Sciatic nerve (tissue), 2 donors: Measurements from ENCODE around the gene DAZAP2. TPM values are rescaled to one million over a fixed set of nuclear protein-coding genes. Genes with fewer than 3 reads are reported as not detected.
A peak's percentile ranks its signal among the peaks of the same experiment; 100 is the strongest.
"Not testable (repeated sequence)": the region's sequence is repeated elsewhere in the genome, so short reads cannot be mapped to it uniquely, and the experiment has no call there.

ENCODE experiments used
- ATAC-seq: fragments of 200-7000 bp; cut with Tn5 transposase; one replicate; pipeline ENCODE4 v1.9.1; 2020; ENCODE audit warnings: mild to moderate bottlenecking, moderate library complexity
- DNase-seq: peaks from one replicate; pipeline ENCODE4 v3.0.0-alpha.2; 2020; ENCODE audit warnings: low spot score
- intact Hi-C: fragments of 100-400 bp; cut with DNase I; formaldehyde crosslinking; loops from one replicate; pipeline ENCODE4 v1.14.2; 2022
- total RNA-seq: library from RNA; stranded (reverse); fragmentation: NEBNext Ultra II Directional; extraction: Animal tissue kit (Norgen Biotek cat#: 25700); gene quantifications from one replicate; pipeline ENCODE4 v1.2.1, GENCODE V29; 2021
- donor health status: DM: no; HTN: no; CAD: no.
- donor health status: DM: no; HTN: no; CAD: no.

Gene DAZAP2
- total RNA-seq, 1 donor from 2014 or later = 175 TPM

DNA sequence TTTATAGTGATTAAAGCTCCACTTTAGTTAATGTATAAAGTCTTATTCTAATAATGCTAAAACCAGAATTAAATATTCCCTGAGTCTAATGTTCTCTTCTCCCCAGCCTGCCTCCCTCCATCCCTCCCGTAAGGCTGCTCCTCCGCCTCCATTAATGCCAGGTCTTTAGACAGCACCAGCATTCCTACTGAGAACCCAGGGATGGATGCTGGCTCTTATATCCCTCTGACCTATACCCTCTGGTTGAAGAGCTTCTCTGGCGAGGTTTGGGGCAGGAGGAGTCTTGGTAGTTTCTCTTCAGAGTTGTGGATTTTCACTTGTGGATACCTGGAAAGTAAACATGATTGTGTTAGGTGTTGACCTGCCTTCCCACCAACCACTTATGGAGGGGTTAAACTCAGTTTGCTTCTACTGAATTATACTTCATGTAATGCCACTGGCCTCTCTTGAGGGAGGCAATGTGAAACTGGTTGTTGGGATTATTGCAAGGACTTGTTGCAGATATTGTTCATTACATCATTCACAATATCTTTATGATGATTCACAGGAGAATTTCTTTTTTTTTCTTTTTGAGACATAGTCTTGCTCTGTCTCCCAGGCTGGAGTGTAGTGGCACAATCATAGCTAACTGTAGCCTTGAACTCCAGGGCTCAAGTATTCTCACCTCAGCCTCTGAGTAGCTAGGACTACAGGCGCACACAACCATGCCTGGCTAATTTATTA is 42.7 kb downstream of the DAZAP2 start:
- intact Hi-C loops = no loop called here
- ATAC-seq = no peak
- no peak for DNase-seq

DNA sequence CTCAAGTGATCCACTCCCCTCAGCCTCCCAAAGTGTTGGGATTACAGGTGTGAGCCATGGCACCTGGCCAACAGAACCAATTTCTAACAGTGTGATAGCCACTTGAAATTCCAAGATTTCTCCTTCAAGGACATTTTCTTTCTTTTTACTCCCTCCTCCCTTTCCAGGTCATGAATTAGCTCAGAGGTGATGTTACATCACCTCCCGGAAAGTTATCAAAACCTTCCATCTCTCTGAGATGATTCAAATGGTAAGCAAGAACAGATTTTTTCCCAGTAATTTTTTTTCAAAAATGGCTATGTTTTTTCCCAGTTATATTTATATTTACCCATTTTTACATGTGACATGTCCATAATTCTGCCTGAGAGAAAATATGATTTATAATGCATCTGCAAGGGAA is 47.2 kb downstream of the DAZAP2 start:
- intact Hi-C loops = no loop called here
- ATAC-seq = no peak
- DNase-seq = no peak

DNA sequence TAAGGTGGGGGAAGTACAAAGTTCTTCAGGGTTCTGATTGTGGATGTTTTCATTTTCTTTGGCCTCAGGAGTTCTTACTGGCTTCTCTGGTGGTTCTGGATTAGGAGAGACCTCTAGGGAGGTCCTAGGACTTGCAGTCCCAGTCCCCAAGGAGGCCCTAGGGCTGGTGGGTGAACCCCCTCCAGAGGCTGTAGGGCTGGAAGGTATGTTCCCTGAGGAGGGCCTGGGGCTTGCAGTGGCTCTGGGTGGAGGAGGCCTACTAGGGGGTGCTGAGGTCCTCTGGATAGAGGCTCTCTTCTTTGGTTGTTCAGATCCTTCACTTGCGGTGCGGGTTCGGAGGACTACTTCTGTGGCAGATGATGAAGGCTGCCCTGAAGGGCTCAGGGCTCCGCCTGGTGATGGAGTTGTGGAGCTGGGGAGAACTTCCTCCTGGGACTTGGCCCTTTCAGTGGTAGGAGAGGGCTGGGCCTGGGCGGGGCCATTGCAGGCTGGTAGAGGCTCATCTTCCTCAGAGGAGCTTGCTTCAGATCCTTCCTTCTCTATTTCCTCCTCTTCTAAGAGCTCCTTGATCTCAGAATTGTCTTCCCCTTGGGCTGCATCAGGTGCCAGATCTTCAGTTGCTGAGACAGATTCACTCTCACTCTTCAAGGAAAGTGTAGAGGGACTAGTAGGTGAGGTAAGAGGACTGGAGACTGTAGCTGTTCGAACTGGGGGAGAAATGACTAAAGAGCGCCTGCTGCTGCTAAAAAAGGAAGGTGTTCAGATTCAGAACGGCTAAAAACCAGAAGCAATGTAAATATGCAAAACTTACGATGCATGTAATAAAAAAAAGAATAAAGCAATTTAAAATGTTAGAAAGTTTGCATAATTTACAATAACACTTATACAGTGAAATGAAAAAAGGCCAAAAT is 53.2 kb downstream of the DAZAP2 start:
- intact Hi-C loops = not testable (repeated sequence)
- ATAC-seq = peak; percentile 46

More for the DNA sequence above, 53.2 kb downstream of the DAZAP2 start:
- peak; percentile 63 for DNase-seq

Other genes with a start within 250 kb of the DAZAP2 start
- 82.5 TPM for gene SLC11A2, start 212.4 kb upstream of the DAZAP2 start, total RNA-seq
- gene LETMD1, start 190.5 kb upstream of the DAZAP2 start, total RNA-seq = 58.5 TPM
- 38.4 TPM for gene CSRNP2, start 155.2 kb upstream of the DAZAP2 start, total RNA-seq
- gene TFCP2, start 65.7 kb upstream of the DAZAP2 start, total RNA-seq = 32.2 TPM
- 40.7 TPM for gene POU6F1, start 20.8 kb upstream of the DAZAP2 start, total RNA-seq
- gene SMAGP, start 31.6 kb downstream of the DAZAP2 start, total RNA-seq = 6.2 TPM
- gene BIN2, start 85.3 kb downstream of the DAZAP2 start, total RNA-seq = 11.2 TPM
- not detected for gene CELA1, start 107.9 kb downstream of the DAZAP2 start, total RNA-seq
- 4.0 TPM for gene GALNT6, start 152.6 kb downstream of the DAZAP2 start, total RNA-seq
- gene SLC4A8, start 186.0 kb downstream of the DAZAP2 start, total RNA-seq = 1.2 TPM